CD4-positive, alpha-beta T cell treated with Interleukin-6 for 4 hours (primary cell): ENCODE measurements around the gene DYRK1A.

ENCODE experiments used
- DNase-seq: peaks from one replicate; pipeline ENCODE4 v3.0.0-alpha.2; 2020; ENCODE audit warnings: mixed read lengths

DYRK1A gene

DNA sequence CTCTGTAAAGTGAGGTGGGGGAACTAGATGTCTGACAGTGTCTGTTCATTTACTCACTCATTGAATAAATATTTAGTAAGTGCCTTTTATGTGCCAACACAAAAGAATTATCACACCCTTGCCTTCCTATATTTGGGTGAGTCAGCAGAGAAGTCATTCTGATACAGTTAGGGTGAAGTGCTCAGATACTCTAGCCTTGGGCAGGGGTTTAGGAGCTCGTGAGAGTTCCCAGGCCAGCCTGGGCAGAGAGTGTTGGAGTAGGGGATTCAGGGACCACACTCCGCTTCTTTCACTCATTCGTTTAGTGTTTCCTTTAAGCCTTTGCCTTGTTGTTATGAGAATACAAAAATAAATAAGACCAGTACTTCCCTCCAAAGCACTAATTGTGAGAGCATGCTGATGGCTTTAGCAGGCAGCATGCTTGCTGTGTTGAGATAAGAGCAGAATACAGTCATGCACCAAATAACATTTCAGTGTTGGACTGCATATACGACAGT lies 83.9 kb downstream of the DYRK1A start:
- no peak for DNase-seq

- no peak for DNase-seq
These were observed 84.9 kb downstream of the DYRK1A start for GRCh38 chr21:37451446-37451845.

GRCh38 chr21:37452227-37452626 lies 85.7 kb downstream of the DYRK1A start:
- DNase-seq = no peak

DNA sequence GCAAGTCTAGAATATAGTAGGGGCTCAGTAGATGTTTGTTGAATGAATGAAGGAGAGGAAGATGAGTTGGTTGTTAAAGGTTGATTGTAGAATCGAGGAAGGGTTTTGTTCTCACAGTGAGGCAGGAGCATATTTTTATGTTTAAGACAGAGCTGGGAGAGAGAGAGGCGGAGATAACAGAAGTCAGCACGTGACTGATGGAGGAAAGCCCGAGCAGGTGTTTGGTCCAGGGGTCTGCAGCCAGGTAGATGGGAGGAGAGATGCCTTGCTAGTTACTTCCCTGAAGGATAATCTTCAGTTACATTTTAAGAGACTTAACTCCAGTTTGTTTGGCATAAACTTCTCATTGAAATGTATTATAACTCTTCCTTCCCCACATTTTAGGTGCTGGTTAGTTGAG lies 86.8 kb downstream of the DYRK1A start:
- no peak for DNase-seq

- DNase-seq = no peak
These were observed 88.4 kb downstream of the DYRK1A start for GRCh38 chr21:37454869-37455503.

- DNase-seq = no peak
These were observed 88.9 kb downstream of the DYRK1A start for GRCh38 chr21:37455504-37455911.

DNA sequence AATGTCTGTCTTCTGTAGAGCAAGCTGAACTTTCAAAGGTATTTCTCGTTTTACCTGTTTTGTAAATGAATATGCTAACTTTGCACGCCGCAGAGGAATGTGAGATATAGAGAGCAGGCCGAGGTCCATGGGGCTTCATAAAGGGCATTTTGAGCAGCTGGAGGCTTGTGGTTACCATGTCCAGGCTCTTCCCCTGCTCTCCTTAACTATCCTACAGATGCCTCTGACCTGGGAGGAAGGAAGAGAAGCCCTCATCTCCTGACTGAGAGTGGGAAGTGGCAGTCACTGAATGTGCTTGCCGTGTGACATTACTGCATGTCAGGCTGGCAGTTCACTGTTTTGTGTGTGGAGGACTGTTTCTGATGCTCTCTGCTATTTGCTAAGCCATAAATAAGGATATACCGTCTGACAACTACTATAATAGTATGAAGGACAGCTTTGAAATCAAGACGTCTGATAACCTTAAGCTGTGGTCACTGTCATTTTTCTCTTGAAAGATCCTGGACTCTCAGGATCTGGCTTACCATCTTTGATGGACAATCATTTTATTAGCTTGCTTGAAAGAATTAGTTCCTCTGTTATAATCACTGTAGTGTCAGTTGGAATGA lies 92.2 kb downstream of the DYRK1A start:
- DNase-seq = no peak

GRCh38 chr21:37459575-37459974 lies 93.0 kb downstream of the DYRK1A start:
- no peak for DNase-seq

DNA sequence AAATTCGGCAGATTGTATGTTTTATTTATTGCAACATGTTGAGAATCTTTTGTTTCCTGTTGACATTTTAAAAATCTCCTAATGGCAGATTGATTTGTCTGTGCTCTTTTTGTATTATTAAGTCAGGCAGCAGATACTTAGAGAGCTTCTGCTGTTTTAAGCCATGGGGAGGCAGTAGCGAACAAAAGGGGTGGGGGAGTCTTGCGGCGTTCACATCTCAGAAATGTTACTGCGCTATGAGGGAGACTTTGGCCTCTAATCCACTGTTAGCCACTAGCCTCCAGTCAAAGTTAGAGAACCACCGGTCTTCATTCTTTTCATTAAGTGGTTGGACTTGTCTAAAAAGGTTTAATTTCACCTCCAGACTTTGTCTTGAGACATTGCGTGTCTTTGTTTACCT lies 93.6 kb downstream of the DYRK1A start:
- no peak for DNase-seq

GRCh38 chr21:37461479-37461878 lies 94.9 kb downstream of the DYRK1A start:
- no peak for DNase-seq

DNA sequence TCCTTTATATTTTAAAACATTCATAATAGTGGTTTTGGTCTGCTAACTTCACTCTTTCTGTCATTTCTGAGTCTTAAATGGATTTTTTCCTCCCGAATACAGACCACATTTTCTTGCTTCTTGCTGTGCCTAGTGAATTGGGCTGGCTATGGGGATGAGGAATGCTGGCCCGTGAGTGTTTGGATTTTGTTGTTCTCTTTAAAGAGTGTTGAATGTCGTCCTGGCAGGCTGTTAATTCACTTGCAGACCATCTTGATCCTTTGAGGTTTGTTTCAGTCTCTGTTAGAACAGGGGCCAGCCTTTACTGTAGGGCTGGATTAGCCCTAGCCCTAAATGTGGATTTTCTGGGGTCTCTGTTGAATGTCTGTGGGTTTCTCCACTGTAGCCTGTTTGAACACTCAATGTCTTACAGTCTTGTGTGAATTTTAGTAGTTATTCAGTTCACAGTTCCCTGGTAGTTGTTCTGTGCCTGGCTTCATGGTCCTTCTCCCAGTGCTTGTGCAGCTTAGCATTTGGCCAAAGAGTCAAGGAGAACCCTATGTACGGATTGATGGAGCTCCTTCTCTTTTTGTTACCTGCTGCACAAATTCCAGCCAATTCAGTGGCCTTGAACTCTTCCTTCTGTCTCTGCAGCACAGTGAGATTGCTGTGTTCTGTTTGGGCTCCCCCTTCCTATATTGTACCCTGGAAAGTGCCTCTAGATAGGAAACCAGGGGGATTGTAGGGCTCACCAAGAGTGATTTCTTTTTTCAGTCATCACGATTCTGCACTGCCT lies 95.7 kb downstream of the DYRK1A start:
- DNase-seq = no peak

DNA sequence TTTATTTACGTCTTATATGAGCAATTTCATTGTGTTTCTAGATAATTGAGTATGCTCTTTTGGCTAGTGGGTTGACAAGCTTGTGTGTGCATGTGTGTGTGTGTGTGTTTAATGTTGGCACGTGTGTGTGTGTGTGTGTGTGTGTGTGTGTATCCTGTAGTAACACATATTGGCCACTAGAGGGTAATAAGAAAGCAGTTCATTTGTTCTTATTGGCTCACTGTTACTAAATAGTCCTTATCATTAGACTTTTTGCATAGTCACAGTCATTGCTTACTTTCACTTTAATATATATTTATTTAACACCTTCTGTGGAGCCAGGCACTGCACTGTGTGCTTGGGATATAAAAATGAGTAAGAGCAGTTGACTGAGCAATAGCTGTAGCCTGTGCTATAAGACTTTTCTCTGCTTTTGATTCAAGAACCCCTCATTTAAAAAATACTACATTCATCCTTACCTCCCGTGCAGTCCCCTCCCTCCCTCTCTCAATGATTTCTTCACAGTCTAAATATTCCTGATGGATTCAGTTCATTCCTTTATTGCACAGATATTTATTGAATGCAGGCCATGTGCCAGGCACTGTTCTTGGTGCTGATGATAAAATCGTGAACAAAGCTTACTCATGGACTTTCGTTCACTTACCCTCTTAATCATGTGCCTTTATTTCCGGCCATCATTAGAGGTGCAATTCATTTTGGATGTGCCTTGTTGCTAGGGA lies 96.7 kb downstream of the DYRK1A start:
- peak; percentile 45 for DNase-seq

- DNase-seq = no peak
These were observed 100.5 kb downstream of the DYRK1A start for GRCh38 chr21:37467082-37467481.

DNA sequence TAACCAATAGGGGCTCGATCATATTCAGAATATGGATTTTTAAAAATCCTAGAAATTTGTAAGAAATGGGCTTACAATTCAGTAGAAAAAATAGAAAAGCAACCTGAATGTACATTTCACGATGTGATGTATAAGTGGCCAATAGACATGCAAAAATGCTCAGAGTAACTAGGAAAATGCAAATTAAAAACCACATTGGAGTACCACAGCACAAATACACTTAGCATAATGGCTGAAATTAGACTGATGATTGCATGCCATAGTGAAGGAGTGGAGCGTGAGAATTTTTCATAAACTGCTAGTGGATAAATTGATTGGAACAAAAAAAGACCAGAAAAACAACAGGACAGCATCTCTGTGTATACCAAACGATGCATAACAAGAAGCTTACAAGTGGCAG lies 102.3 kb downstream of the DYRK1A start:
- no peak for DNase-seq

DNA sequence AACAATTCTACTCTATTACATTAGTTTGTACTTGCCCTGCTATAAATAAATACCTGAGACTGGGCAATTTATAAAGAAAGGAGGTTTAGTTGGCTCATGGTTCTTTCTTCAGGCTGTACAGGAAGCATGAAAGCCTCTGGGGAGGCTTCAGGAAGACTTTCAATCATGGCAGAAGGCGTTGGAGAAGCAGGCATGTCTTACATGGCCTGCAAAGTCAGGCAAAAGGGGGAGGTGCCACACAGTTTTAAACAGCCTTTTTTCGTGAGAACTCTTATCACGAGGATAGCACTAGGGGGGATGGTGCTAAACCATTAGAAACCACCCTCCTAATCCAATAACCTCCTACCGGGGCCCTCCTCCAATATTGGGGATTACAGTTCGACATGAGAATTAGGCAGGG lies 102.9 kb downstream of the DYRK1A start:
- DNase-seq = no peak

- no peak for DNase-seq
These were observed 106.0 kb downstream of the DYRK1A start for GRCh38 chr21:37472581-37472980.

DNA sequence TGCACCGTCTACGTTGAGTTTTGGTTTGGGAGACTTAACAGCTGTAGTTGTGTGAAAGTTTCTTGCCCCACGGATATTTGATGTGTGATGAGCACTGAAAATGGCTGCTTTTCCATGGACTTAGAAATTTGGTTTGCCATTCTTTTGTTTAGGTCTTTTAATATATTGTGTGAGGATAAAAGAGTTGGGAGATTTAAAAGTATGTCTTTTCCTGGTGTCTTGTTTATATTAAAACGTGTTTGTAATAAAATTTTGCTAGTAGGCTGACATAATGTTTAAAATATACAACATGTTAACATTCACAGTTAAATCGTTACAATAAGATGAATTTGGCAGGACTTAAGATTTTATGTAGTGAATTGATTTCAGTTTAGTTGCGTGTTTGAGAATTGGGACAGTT lies 106.9 kb downstream of the DYRK1A start:
- DNase-seq = no peak

GRCh38 chr21:37474342-37474741 lies 107.8 kb downstream of the DYRK1A start:
- no peak for DNase-seq

DNA sequence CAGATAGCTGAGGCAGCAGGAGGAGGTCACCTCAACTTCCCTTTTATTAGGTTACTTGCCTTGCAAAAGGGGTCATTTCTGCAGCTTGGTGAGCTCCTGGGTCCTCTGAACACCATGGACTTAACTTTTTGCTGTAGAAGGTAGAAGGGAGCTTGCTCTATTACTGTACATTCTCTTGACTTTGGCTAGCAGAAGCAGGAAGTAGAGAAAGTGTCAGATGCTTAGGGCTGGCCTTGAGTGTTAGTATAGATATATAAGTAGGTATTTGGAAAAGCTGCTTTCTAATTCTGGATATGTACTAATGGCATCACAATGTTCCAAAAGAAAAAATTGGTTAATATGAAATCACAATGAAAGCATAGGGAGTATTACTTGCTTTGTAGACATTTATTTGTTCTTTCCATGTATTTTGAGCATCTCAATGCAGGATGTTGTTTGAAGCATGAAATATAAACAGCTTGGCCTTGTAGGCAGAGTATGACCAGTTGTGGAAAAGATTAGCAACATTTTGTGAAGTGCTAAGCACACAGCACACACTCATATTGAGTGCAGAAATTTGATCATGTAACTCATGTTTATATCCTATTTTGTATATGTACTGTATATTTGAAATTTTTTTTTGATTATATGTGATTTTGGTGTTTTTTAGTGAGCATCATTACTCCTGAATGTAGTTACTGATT lies 108.8 kb downstream of the DYRK1A start:
- DNase-seq = no peak

- no peak for DNase-seq
These were observed 112.2 kb downstream of the DYRK1A start for GRCh38 chr21:37478794-37479193.

GRCh38 chr21:37483776-37484175 lies 117.2 kb downstream of the DYRK1A start:
- DNase-seq = no peak

- no peak for DNase-seq
These were observed 118.2 kb downstream of the DYRK1A start for GRCh38 chr21:37484535-37485474.
